Measurements from ENCODE around the gene HSPG2.

Gene HSPG2

GRCh38 chr1:21896652-21897532 lies 40.2 kb downstream of the HSPG2 start:
- no peak for DNase-seq

DNA sequence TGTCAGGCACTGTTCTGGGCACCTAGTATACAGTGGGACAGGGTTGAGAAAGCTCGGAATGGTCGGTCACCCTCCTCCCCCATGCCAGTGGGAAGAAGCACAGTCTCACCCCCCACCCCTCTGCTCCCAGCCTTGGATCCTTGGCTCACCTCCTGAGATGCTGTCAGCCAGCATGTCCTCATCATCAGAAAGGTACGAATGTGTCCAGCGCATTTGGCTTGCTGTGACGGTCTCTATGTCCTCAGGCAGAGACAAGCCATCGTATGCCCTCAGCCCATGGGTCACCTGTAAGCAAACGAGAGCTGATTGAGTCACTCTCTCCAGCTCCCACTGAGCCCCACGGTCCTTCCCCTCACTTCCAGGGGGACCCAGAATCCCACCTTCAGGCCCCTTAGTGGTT lies 41.1 kb downstream of the HSPG2 start:
- no peak for DNase-seq

GRCh38 chr1:21894034-21894881 lies 42.9 kb downstream of the HSPG2 start:
- DNase-seq = no peak

DNA sequence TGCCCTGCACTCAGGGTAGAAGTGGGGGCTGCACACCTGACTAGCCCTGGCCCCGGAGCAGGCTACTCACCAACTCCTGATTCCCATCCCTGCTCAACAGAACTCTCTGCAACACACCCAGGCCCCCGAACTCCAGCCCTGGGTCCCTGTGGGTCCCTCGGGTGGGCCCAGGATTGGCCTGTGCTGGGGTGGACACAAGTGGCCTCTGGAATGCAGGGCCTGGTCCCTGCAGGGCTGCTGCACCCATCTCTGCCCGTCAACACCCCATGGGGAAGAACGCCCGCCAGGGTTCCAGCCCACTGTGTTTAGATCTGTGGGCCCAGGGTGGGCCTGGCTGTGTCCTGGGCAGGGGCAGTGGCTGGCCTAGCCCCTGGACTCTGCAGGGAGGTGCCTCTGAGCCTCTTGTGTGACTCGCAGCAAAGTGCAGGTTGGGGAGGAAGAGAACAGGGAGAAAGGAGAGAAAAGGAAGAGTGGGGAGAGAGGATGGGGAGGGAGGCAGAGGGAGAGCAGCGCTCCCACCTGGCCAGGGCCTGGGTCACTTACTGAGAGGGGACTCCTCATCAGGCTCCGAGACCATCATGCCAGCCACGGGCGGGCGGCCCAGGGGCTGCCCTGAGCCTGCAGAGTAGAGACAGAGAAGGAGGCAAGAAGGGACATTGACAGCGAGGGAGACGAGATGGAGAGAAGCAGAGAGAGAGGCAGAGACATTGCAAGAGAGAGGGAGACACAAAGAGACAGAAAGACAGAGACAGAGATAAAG lies 43.9 kb downstream of the HSPG2 start:
- DNase-seq = no peak

- no peak for DNase-seq
Observed at GRCh38 chr1:21891621-21892479, 45.3 kb downstream of the HSPG2 start.

- DNase-seq = no peak
Observed at GRCh38 chr1:21891081-21891480, 46.0 kb downstream of the HSPG2 start.

DNA sequence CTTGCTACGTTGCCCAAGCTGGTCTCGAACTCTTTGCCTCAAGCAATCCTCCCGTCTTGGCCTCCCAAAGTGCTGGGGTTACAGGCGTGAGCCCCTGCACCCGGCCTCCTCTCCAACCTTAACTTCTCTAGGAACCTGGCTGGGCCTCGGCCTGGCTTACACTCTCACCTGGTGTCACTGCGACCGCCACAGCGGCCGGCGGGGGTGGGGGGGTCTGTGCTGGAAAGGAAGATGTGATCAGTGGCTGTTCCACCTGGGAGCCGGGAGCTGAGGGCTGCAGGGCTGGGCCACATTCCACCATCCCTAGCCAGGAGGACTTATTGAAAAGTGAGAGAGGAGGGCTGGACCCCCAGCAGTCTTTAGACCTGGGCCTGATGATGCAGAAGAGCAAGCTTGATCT lies 48.6 kb downstream of the HSPG2 start:
- DNase-seq = no peak

GRCh38 chr1:21887796-21888195 lies 49.3 kb downstream of the HSPG2 start:
- DNase-seq = no peak

DNA sequence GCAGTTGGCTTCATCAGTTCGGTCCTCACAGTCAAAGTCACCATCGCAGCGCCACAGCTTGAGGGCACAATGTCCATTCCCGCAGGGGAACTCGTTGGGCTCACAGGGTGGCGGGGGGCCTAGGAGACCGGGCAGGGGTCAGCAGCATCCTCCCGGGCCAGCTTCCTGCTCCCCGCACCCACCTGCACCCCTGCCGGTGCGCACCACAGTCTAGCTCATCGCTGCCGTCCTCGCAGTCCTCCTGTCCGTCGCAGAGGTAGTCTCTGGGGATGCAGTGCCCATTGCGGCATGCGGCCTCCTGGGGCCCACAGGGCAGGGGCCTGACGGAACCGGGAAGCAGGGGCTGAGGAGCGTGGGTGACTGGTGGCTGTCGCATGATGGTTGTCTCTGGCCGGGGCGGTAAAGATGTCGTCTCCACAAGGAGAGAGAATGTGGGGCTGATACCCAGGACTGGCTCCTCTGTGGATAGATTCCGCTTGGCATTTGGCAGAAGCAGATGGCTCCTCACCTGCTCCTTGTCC lies 49.8 kb downstream of the HSPG2 start:
- no peak for DNase-seq

GRCh38 chr1:21886486-21887215 lies 50.5 kb downstream of the HSPG2 start:
- DNase-seq = no peak

DNA sequence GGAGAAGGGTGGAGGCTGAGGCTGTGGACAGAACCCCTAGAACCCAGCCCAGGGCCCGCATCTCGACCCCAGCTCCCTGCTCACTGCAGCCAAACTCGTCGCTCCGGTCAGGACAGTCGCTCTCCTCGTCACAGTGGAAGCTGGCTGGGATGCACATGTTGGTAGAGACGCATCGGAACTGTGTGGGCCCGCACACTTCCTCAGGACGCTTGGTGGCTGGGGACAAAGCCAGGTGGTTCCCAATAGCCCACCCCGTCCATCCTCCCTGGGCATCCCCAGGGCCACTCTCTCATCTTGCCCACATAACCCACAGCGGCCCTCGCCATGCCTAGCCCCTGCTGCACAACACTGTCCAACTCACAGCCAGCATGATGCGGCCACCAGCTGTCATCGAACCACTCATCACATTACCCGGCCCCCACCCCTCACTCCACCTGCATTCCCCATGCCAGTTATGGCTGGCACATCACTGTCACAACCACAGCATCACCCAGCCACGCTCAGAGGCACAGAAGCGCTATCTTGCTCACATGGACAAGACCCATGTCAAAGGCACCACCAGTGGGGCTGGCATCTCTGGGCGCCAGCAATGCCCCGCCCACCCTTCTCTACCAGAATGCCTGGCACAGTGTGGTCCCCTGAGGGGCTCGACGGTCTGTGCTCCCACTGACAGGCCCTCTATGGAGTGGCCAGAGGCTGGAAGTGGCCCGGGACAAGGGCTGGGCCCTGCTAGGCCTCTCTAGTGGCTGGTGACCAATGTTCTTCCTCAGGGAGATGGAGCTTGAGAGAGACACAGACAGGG lies 51.7 kb downstream of the HSPG2 start:
- no peak for DNase-seq

GRCh38 chr1:21884456-21885235 lies 52.5 kb downstream of the HSPG2 start:
- no peak for DNase-seq

DNA sequence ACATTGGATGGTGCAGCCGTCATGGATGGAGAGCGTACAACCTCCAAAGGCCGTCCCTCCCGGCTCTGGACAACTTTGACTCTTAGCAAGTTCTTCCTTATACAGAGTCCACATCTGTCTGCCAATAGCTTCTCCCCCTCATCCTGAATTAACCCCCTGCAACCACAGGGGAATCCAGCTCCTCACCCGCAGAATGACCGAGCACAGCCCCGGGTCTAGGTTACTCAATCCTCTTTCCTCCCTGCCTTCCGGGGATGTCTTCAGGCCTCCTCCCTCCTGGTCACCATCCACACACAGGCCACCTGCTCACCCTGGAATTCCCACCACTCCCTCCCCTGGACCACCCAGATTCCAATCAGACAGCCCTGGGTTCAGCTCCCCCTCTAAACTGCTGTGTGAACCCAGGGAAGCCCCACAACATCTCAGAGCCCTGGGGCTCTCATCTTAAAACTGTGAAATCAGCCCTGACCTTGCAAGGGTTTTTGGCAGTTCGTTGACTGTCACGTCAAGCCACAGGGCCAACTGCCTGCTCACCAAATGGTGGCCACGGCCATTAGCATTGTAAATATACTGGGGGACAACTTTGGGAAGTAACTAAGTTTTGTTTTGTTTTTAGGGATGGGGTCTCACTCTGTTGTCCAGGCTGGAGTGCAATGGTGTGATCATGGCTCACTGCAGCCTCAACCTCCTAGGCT lies 54.2 kb downstream of the HSPG2 start:
- DNase-seq = no peak

- DNase-seq = no peak
Observed at GRCh38 chr1:21881250-21881649, 55.9 kb downstream of the HSPG2 start.

DNA sequence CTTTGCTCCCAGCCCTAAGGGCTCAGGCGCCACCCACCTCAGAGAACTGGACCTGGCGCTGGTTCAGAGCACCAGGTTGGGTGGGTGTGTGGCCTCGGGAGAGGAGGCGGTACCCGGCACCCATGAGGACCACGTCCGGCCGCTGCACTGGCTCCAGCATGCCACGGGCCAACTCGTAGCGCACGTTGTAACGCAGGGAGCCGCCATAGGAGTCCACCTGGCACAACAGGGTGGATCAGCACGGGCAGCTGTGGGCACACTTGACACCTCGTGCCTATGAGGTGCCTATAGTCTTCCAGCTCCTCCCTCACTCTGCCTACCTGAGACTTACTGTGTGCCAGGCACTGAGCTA lies 56.5 kb downstream of the HSPG2 start:
- DNase-seq = no peak

- no peak for DNase-seq
Observed at GRCh38 chr1:21879928-21880618, 57.0 kb downstream of the HSPG2 start.

DNA sequence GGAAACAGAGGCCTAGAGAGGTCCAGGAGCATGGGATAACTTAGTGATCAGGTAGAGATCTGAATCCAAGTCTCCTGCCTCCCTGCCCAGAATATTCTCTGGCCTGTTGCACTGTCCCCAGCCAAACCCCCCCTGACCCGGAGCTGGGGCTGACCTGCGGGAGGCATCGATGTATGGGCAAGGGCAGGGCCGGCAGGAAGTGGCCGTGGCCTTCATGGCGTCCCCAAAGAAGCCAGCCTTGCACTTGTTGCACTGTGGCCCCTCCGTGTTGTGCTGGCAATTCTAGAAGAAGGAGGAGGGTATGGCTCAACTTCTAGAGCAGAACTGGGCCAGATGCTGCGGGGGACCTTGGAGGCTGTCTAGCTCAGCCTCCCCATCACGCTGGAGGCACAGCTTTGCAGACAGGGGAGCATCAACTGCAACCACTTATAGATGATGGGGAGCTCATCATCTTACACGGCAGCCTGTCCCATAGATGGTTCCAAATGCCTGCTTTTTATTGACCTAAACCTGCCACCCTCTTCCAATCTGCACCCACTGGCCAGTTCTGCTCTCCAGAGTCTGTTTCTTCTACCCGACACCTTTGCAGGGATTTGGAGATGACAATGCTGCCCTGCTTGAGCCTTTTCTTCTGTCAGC lies 58.2 kb downstream of the HSPG2 start:
- DNase-seq = no peak

Data from NCI-H1436 (cell line).